ENCODE data around the gene DDX59.

- no peak for TF ChIP-seq ZBTB40 (IDR thresholded peaks at IDR 0.05)
- no peak for TF ChIP-seq ZBTB40 (CRISPR knock-in tag; IDR thresholded peaks at IDR 0.05)
- TF ChIP-seq NR2C2 (CRISPR knock-in tag; IDR thresholded peaks at IDR 0.05): no peak
- no peak for TF ChIP-seq NR2C2 (tag; IDR thresholded peaks at IDR 0.05)
- TF ChIP-seq ZNF23 (CRISPR knock-in tag; IDR thresholded peaks at IDR 0.05): no peak
- no peak for TF ChIP-seq MEF2A (IDR thresholded peaks at IDR 0.05; ENCODE audit: control insufficient read depth, low read depth, low read length)
- TF ChIP-seq CHD4 (IDR thresholded peaks at IDR 0.05; ENCODE audit: insufficient read depth, insufficient replicate concordance, low read depth, low read length, poor library complexity, severe bottlenecking): no peak
- no peak for TF ChIP-seq CREB5 (CRISPR knock-in tag; IDR thresholded peaks at IDR 0.05)
- no peak for TF ChIP-seq REST (IDR thresholded peaks at IDR 0.05; ENCODE audit: borderline replicate concordance)
- no peak for TF ChIP-seq REST (CRISPR knock-in tag; IDR thresholded peaks at IDR 0.05; ENCODE audit: low read depth)
- TF ChIP-seq ZNF785 (CRISPR knock-in tag; IDR thresholded peaks at IDR 0.05): no peak
- TF ChIP-seq EP300 (IDR thresholded peaks at IDR 0.05; ENCODE audit: low read length): no peak
- TF ChIP-seq TEAD1 (CRISPR knock-in tag; IDR thresholded peaks at IDR 0.05): no peak
- no peak for TF ChIP-seq MYC (IDR thresholded peaks at IDR 0.05; ENCODE audit: low read depth, low read length)
- TF ChIP-seq MYC (CRISPR knock-in tag; IDR thresholded peaks at IDR 0.05; ENCODE audit: borderline replicate concordance, low read depth): no peak
Measured at GRCh38 chr1:200666309-200666708, 3.4 kb downstream of the DDX59 start.

Measured in K562 (cell line).